SK-N-MC (cell line): ENCODE results near the gene ZNF165.

Experiments
- EZH2 ChIP-seq: fragments of 200-600 bp; sonication (generic); IDR thresholded peaks from one replicate; pipeline ENCODE4 v1.6.1; 2017; ENCODE audit warnings: antibody characterized with exemption
- FOXP2 ChIP-seq: optimal IDR thresholded peaks from 2 replicates; pipeline ENCODE3; 2011; ENCODE audit warnings: mild to moderate bottlenecking, moderate library complexity; ENCODE audit not compliant: insufficient read depth; ENCODE audit errors: extremely low read length, control extremely low read depth
- POLR2AphosphoS5 ChIP-seq: IDR thresholded peaks from 2 replicates; pipeline ENCODE4 v1.6.1; 2012; ENCODE audit warnings: mild to moderate bottlenecking, low read depth, low read length, borderline replicate concordance

DNA sequence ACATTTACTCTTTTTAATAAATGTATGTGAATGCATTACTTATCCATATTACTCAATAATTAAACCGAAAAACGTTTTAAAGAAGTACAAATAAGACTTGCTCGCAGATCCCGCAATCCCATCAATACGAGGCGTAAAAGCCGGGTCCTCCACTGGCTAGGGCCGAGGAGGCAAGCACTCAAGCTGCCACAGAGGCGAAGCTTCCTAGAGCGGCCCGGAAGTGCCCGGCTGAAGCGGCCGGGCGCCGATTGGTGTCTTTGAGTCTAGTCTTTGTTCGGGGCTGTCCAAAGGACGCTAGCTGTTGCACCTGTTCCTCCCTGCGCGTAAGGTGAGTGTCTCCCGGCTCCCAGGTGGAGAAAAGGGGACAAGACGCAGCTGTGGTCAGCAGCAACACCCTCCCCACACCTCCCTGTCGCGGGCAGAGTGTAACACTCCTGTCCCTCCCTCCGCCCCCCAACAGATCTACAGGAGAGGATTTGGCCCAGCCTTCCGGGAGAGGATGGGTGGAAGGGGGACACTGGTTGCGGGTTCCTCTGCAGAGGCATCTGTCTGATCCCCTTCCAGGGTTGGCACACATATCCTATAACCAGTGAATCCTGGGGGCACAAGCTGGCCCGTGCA lies 44.1 kb downstream of the ZNF165 start, which contains the start of gene ZSCAN16:
- TF ChIP-seq EZH2 (no peak), POLR2AphosphoS5 (peak; percentile 90), FOXP2 (no peak)
